ENCODE results near the gene DNM3. TPM values are rescaled to one million over a fixed set of nuclear protein-coding genes. Genes with fewer than 3 reads are reported as not detected.

The DNM3 gene
- polyA plus RNA-seq, 1 donor (not counting 4 experiments of a cell fraction or from before 2014, with no cell fraction given): 2.0 TPM

- Histone ChIP-seq H4K20me1 (ENCODE audit: control insufficient read depth, extremely low read depth, insufficient read depth, low read length) (no peaks in the 10 kb centered on the region), H3K27me3 (ENCODE audit: control insufficient read depth, extremely low read depth, insufficient read depth, low read length) (no peaks in the 10 kb centered on the region), H3K4me3 (ENCODE audit: control insufficient read depth in 2 of 3, extremely low read depth in 1 of 3, insufficient read depth in 2 of 3, low read depth in 1 of 3, low read length in 3 of 3) (no peak overlapping the region), H3K4me1 (ENCODE audit: control insufficient read depth, extremely low read depth, insufficient read depth, low read length) (no peaks in the 10 kb centered on the region), H3K9me3 (ENCODE audit: control insufficient read depth, low read depth, low read length) (no peaks in the 10 kb centered on the region), H3K36me3 (ENCODE audit: control insufficient read depth in 2 of 2, extremely low read depth in 1 of 2, insufficient read depth in 2 of 2, low read length in 2 of 2) (no peaks in the 10 kb centered on the region), H2AFZ (ENCODE audit: control insufficient read depth, low read length) (no peak overlapping the region), H3K9ac (ENCODE audit: control insufficient read depth, extremely low read depth, insufficient read depth, low read length) (no peak overlapping the region), H3K4me2 (ENCODE audit: control insufficient read depth, extremely low read depth, insufficient read depth, low read depth, low read length) (no peak overlapping the region), H3K79me2 (ENCODE audit: control insufficient read depth, insufficient read depth, low read length) (no peaks in the 10 kb centered on the region), H3K27ac (ENCODE audit: control insufficient read depth, insufficient read depth, low read length) (no peak overlapping the region), H3K9me1 (ENCODE audit: control insufficient read depth, extremely low read depth, insufficient read depth, low read length) (no peaks in the 10 kb centered on the region)
- dilution Hi-C loops (cut with MboI; ENCODE audit: extremely low pct_ligation_motif_present, low sequenced_read_pairs): no loop called here
- TF ChIP-seq, protein P1, sequence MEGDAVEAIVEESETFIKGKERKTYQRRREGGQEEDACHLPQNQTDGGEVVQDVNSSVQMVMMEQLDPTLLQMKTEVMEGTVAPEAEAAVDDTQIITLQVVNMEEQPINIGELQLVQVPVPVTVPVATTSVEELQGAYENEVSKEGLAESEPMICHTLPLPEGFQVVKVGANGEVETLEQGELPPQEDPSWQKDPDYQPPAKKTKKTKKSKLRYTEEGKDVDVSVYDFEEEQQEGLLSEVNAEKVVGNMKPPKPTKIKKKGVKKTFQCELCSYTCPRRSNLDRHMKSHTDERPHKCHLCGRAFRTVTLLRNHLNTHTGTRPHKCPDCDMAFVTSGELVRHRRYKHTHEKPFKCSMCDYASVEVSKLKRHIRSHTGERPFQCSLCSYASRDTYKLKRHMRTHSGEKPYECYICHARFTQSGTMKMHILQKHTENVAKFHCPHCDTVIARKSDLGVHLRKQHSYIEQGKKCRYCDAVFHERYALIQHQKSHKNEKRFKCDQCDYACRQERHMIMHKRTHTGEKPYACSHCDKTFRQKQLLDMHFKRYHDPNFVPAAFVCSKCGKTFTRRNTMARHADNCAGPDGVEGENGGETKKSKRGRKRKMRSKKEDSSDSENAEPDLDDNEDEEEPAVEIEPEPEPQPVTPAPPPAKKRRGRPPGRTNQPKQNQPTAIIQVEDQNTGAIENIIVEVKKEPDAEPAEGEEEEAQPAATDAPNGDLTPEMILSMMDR (optimal IDR thresholded peaks at IDR 0.05 in 1 of 3, IDR thresholded peaks at IDR 0.05 in 1 of 3, conservative IDR thresholded peaks at IDR 0.05 in 1 of 3; ENCODE audit: extremely low read depth in 1 of 3, insufficient read depth in 2 of 3, low read length in 3 of 3): no peak
- no peak for TF ChIP-seq EZH2 (IDR thresholded peaks at IDR 0.05; ENCODE audit: low read length)
- no peak for DNase-seq (ENCODE audit: low read depth, low spot score)
- FAIRE-seq: no peak
Measured at GRCh38 chr1:171948511-171948910, 107.2 kb downstream of the DNM3 start.

- H3K27me3 ChIP-seq (ENCODE audit: control insufficient read depth, extremely low read depth, insufficient read depth, low read length): no peaks in the 10 kb centered on the region
- no peak overlapping the region for H3K27ac ChIP-seq (ENCODE audit: control insufficient read depth, insufficient read depth, low read length)
- DNase-seq (ENCODE audit: low read depth, low spot score) (no peak), FAIRE-seq (no peak)
- H3K4me2 ChIP-seq (ENCODE audit: control insufficient read depth, extremely low read depth, insufficient read depth, low read depth, low read length): no peak overlapping the region
- no peak overlapping the region for H3K4me3 ChIP-seq (ENCODE audit: control insufficient read depth in 2 of 3, extremely low read depth in 1 of 3, insufficient read depth in 2 of 3, low read depth in 1 of 3, low read length in 3 of 3)
- no peaks in the 10 kb centered on the region for H3K9me3 ChIP-seq (ENCODE audit: control insufficient read depth, low read depth, low read length)
- H3K9me1 ChIP-seq (ENCODE audit: control insufficient read depth, extremely low read depth, insufficient read depth, low read length): no peaks in the 10 kb centered on the region
- TF ChIP-seq, protein P1 (optimal IDR thresholded peaks at IDR 0.05 in 1 of 3, IDR thresholded peaks at IDR 0.05 in 1 of 3, conservative IDR thresholded peaks at IDR 0.05 in 1 of 3; ENCODE audit: extremely low read depth in 1 of 3, insufficient read depth in 2 of 3, low read length in 3 of 3): no peak
- TF ChIP-seq EZH2 (IDR thresholded peaks at IDR 0.05; ENCODE audit: low read length): no peak
- H3K36me3 ChIP-seq (ENCODE audit: control insufficient read depth in 2 of 2, extremely low read depth in 1 of 2, insufficient read depth in 2 of 2, low read length in 2 of 2): no peaks in the 10 kb centered on the region
- no peak overlapping the region for H3K9ac ChIP-seq (ENCODE audit: control insufficient read depth, extremely low read depth, insufficient read depth, low read length)
- dilution Hi-C loops (cut with MboI; ENCODE audit: extremely low pct_ligation_motif_present, low sequenced_read_pairs): no loop called here
- H4K20me1 ChIP-seq (ENCODE audit: control insufficient read depth, extremely low read depth, insufficient read depth, low read length): no peaks in the 10 kb centered on the region
- H3K4me1 ChIP-seq (ENCODE audit: control insufficient read depth, extremely low read depth, insufficient read depth, low read length): no peaks in the 10 kb centered on the region
- H3K79me2 ChIP-seq (ENCODE audit: control insufficient read depth, insufficient read depth, low read length): no peaks in the 10 kb centered on the region
- no peak overlapping the region for H2AFZ ChIP-seq (ENCODE audit: control insufficient read depth, low read length)
Measured at GRCh38 chr1:171949316-171949715, 108.0 kb downstream of the DNM3 start.
